VCaP (cell line): ENCODE measurements around the gene ICAM4.

ENCODE experiments used
- H3K27ac ChIP-seq: fragments of 450-650 bp; 2 replicates; pipeline ENCODE4 v1.5.1; 2017
- TF ChIP-seq, protein P1 (sequence below): fragments of 450-650 bp; conservative IDR thresholded peaks from 2 replicates; pipeline ENCODE4 v1.5.1; 2017; ENCODE audit warnings: mild to moderate bottlenecking, moderate library complexity

Gene ICAM4

DNA sequence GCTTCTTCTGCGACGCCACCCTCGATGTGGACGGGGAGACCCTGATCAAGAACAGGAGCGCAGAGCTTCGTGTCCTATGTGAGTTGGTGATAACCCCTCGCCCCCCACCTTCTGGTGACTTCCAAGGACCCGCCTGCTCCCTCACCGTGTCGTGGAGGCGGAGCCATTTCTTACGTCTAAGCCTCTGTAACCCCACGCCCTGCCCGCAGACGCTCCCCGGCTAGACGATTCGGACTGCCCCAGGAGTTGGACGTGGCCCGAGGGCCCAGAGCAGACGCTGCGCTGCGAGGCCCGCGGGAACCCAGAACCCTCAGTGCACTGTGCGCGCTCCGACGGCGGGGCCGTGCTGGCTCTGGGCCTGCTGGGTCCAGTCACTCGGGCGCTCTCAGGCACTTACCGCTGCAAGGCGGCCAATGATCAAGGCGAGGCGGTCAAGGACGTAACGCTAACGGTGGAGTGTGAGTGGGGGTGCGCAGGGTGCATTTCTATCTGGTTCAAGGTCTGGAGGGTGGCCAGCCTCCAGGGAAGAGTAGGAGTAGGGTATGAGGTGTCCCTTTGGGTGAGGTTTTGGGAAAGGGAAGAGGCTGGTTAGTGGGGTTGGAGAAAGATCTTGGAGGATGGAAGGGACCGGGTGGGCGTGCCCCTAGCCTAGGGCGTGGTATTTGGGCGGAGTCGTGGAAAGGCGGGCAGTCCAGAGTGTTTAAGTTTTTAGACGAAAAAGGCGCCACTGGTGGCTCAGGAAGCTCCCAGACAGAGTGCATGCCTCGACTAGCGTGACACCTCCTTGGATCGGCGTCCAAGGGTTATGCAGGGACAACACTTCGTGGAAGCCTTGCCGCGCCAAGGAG, 6.3 kb downstream of the ICAM4 start:
- TF ChIP-seq, protein P1, sequence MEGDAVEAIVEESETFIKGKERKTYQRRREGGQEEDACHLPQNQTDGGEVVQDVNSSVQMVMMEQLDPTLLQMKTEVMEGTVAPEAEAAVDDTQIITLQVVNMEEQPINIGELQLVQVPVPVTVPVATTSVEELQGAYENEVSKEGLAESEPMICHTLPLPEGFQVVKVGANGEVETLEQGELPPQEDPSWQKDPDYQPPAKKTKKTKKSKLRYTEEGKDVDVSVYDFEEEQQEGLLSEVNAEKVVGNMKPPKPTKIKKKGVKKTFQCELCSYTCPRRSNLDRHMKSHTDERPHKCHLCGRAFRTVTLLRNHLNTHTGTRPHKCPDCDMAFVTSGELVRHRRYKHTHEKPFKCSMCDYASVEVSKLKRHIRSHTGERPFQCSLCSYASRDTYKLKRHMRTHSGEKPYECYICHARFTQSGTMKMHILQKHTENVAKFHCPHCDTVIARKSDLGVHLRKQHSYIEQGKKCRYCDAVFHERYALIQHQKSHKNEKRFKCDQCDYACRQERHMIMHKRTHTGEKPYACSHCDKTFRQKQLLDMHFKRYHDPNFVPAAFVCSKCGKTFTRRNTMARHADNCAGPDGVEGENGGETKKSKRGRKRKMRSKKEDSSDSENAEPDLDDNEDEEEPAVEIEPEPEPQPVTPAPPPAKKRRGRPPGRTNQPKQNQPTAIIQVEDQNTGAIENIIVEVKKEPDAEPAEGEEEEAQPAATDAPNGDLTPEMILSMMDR = no peak
- H3K27ac ChIP-seq = no peak overlapping the region

DNA sequence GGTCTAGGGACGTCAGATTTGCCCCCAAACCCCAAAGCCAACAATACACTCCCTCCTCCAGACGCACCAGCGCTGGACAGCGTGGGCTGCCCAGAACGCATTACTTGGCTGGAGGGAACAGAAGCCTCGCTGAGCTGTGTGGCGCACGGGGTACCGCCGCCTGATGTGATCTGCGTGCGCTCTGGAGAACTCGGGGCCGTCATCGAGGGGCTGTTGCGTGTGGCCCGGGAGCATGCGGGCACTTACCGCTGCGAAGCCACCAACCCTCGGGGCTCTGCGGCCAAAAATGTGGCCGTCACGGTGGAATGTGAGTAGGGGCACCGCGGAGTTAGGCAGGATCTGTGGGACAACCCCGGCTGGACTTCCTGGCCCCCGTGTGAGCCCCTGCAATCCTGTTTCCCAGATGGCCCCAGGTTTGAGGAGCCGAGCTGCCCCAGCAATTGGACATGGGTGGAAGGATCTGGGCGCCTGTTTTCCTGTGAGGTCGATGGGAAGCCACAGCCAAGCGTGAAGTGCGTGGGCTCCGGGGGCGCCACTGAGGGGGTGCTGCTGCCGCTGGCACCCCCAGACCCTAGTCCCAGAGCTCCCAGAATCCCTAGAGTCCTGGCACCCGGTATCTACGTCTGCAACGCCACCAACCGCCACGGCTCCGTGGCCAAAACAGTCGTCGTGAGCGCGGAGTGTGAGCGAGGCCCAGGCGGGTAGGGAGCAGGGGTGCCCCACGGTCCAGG, 7.0 kb downstream of the ICAM4 start:
- H3K27ac ChIP-seq = no peak overlapping the region
- TF ChIP-seq, protein P1 = no peak

DNA sequence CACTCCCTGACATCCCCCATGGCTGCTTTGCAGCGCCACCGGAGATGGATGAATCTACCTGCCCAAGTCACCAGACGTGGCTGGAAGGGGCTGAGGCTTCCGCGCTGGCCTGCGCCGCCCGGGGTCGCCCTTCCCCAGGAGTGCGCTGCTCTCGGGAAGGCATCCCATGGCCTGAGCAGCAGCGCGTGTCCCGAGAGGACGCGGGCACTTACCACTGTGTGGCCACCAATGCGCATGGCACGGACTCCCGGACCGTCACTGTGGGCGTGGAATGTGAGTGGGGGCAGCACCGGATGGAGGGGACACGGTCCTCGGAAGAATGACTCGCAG, 7.6 kb downstream of the ICAM4 start:
- TF ChIP-seq, protein P1 = no peak
- H3K27ac ChIP-seq = no peak overlapping the region

DNA sequence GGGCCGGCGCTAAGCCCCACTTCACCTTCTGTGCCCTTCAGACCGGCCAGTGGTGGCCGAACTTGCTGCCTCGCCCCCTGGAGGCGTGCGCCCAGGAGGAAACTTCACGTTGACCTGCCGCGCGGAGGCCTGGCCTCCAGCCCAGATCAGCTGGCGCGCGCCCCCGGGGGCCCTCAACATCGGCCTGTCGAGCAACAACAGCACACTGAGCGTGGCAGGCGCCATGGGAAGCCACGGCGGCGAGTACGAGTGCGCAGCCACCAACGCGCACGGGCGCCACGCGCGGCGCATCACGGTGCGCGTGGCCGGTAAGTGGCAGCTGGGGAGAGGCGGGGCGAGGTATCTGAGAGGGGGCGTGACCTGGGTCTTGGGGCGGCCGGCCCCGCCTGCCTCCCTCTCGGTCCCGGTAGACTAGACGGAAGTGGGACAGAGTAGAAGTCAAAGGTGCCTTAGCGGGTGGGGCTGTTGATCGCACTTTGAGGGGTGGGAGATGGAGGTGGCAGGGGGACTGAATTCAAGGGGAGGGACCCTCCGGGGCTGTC, 8.6 kb downstream of the ICAM4 start:
- H3K27ac ChIP-seq = no peak overlapping the region
- TF ChIP-seq, protein P1 = peak; percentile 11

DNA sequence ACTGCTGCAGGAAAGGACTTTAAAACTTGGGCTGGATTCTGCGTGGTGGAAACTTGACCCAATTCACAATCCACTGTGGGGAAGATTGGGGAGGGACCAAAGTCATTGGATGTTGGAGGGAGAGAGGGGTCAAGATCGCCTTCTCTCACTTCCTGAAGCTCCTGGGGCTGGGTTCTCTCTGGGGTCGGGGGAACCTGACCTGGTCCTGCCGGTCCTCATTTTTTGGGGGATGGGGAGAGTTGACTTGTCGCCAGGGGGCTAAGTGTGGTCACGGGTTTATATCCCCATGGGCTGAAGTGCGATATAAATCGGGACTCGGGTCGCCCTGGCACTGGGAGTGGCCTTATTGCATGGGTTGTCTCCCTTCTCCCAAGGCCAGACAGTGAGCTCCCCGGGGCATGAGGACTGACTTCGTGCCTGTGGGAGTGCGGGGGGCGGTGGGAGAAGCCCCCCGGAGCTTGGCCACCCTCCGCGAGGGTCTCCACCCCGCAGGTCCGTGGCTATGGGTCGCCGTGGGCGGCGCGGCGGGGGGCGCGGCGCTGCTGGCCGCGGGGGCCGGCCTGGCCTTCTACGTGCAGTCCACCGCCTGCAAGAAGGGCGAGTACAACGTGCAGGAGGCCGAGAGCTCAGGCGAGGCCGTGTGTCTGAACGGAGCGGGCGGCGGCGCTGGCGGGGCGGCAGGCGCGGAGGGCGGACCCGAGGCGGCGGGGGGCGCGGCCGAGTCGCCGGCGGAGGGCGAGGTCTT, 9.3 kb downstream of the ICAM4 start:
- no peak overlapping the region for H3K27ac ChIP-seq
- TF ChIP-seq, protein P1 = no peak

DNA sequence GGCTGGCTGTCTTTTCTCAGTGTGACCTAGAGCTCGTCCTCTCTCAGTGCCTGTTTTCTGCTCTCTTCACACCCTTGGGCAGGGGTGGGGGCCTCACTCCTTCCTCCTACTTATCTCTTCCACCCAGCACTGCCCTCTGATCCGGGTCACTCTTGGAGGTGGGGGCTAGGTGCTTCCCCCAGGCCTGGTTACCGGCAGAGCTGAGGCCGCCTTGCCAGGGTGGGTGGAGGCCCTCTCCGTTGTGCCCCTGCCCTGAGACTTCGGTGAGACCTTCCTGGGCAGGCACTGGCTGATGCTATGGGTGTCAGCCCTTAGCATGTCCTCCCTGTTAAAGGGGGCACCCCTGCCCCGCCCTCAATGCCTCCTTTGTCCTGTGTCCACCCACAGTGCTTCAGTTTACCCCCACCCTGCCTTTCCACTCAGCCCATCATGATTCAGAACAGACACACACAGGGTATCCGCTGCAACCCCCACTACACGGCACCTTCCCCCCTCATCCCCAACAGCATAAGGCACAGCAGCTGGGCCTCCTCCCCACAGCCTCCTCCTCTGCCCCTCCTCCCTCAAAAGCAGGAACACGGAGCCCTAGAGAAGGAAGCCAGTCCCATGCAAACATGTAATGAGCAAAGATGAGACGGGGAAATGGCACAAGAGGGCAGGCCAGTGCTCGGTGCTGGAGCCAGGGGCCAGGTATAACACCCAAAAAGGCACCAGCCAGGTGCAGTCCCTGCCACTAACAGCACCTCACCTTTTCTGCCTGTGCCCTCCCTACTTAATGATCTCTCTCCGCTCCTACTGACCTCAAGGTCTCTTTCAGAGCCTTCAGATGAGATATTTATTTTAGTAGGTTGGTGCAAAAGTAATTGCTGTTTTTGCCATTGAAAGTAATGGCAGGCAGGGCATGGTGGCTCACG, 13.0 kb downstream of the ICAM4 start:
- no peak overlapping the region for H3K27ac ChIP-seq
- TF ChIP-seq, protein P1 = no peak
